GM23248 (cell line): Measurements from ENCODE around the gene VSTM1. TPM values are rescaled to one million over a fixed set of nuclear protein-coding genes. Genes with fewer than 3 reads are reported as not detected.
"Not testable (repeated sequence)": the region's sequence is repeated elsewhere in the genome, so short reads cannot be mapped to it uniquely, and the experiment has no call there.

Experiments
- DNase-seq: peaks from one replicate; pipeline ENCODE4 v3.0.0-alpha.2; 2015
- H2AFZ ChIP-seq: fragments of 200-600 bp; sonication (generic); 2 replicates; pipeline ENCODE4 v1.6.1; 2016; ENCODE audit warnings: antibody characterized with exemption
- H3F3A ChIP-seq: fragments of 200-600 bp; sonication (generic); 2 replicates; pipeline ENCODE4 v1.6.1; 2016; ENCODE audit warnings: mild to moderate bottlenecking, antibody characterized with exemption, mixed run types; ENCODE audit not compliant: insufficient read depth
- H3K27ac ChIP-seq: fragments of 200-600 bp; sonication (generic); 2 replicates; pipeline ENCODE4 v1.5.1; 2016; ENCODE audit warnings: mild to moderate bottlenecking
- H3K27me3 ChIP-seq: fragments of 200-600 bp; sonication (generic); replicated peaks from 2 replicates; pipeline ENCODE4 v1.6.1; 2016; ENCODE audit warnings: mild to moderate bottlenecking; ENCODE audit not compliant: insufficient read depth
- H3K36me3 ChIP-seq: fragments of 200-600 bp; sonication (generic); 2 replicates; pipeline ENCODE4 v1.6.1; 2016; ENCODE audit warnings: low read depth, mild to moderate bottlenecking
- H3K4me1 ChIP-seq: fragments of 200-600 bp; sonication (generic); 2 replicates; pipeline ENCODE4 v1.6.1; 2016; ENCODE audit warnings: mild to moderate bottlenecking; ENCODE audit not compliant: insufficient read depth
- H3K4me2 ChIP-seq: fragments of 200-600 bp; sonication (generic); one replicate; pipeline ENCODE4 v1.6.1; 2016; ENCODE audit warnings: mild to moderate bottlenecking; ENCODE audit not compliant: unreplicated experiment
- H3K4me3 ChIP-seq: fragments of 200-600 bp; sonication (generic); 2 replicates; pipeline ENCODE4 v1.5.1; 2016; ENCODE audit warnings: mild to moderate bottlenecking
- H3K79me2 ChIP-seq: fragments of 200-600 bp; sonication (generic); 2 replicates; pipeline ENCODE4 v1.6.1; 2016; ENCODE audit warnings: mild to moderate bottlenecking; ENCODE audit not compliant: insufficient read depth
- H3K9ac ChIP-seq: fragments of 200-600 bp; sonication (generic); 2 replicates; pipeline ENCODE4 v1.6.1; 2016; ENCODE audit warnings: mild to moderate bottlenecking
- H3K9me2 ChIP-seq: fragments of 200-600 bp; sonication (generic); 2 replicates; pipeline ENCODE4 v1.6.1; 2016; ENCODE audit warnings: mixed run types, mild to moderate bottlenecking, moderate library complexity; ENCODE audit not compliant: insufficient read depth
- H3K9me3 ChIP-seq: fragments of 200-600 bp; sonication (generic); one replicate; pipeline ENCODE4 v1.6.1; 2017; ENCODE audit warnings: low read depth
- H4K20me1 ChIP-seq: fragments of 200-600 bp; sonication (generic); 2 replicates; pipeline ENCODE4 v1.6.0; 2016; ENCODE audit not compliant: insufficient read depth
- EZH2 ChIP-seq: fragments of 200-600 bp; sonication (generic); IDR thresholded peaks from 2 replicates; pipeline ENCODE4 v1.6.1; 2018; ENCODE audit warnings: antibody characterized with exemption, mild to moderate bottlenecking; ENCODE audit not compliant: insufficient read depth, poor library complexity, severe bottlenecking
- EZH2phosphoT487 ChIP-seq: fragments of 200-600 bp; sonication (generic); IDR thresholded peaks from 2 replicates; pipeline ENCODE4 v1.6.1; 2018; ENCODE audit warnings: antibody characterized with exemption, moderate library complexity, mild to moderate bottlenecking, low read depth; ENCODE audit not compliant: insufficient read depth
- WGBS, 2 experiments: methylation state at CpG; one replicate each; pipeline ENCODE4 v1.1.6; 2015 to 2017; ENCODE audit warnings: low lambda C conversion rate in 2 of 2, low coverage in 1 of 2; ENCODE audit errors: missing lambda C conversion rate in 2 of 2; 5-methylcytosine and 5-hydroxymethylcytosine counted together
- in situ Hi-C: fragments of 300-500 bp; cut with MboI; formaldehyde crosslinking; loops from 2 replicates; pipeline ENCODE4 v1.15.0; 2020
- polyA plus RNA-seq: library from polyadenylated mRNA; unstranded; fragments of >200 nt; fragmentation: Nextera tagmentation; extraction: Ambion mirVana; gene quantifications from 2 replicates; pipeline ENCODE4 v1.2.1, GENCODE V29; 2016
- total RNA-seq: library from RNA; depleted of rRNA; stranded (reverse); fragments of >200 nt; shearing (Covaris generic); gene quantifications from 2 replicates; pipeline ENCODE4 v1.2.3, GENCODE V29; 2014

Gene VSTM1
- total and polyA plus RNA-seq, 2 experiments from 2014 or later = not detected

GRCh38 chr19:54040003-54040402 lies 23.7 kb downstream of the VSTM1 start:
- peaks cover 7% of the 10 kb centered on the region for H3F3A ChIP-seq
- H3K4me3 ChIP-seq = no peak overlapping the region
- no peaks in the 10 kb centered on the region for H3K9me2 ChIP-seq
- H2AFZ ChIP-seq = no peak overlapping the region
- in situ Hi-C loops = no loop called here
- no peaks in the 10 kb centered on the region for H3K9me3 ChIP-seq
- H3K4me1 ChIP-seq = peaks cover 7% of the 10 kb centered on the region
- no peaks in the 10 kb centered on the region for H3K36me3 ChIP-seq
- H3K27ac ChIP-seq = no peak overlapping the region
- TF ChIP-seq EZH2 (no peak), EZH2phosphoT487 (no peak)
- H3K79me2 ChIP-seq = no peaks in the 10 kb centered on the region
- H4K20me1 ChIP-seq = no peaks in the 10 kb centered on the region
- WGBS, 2 experiments = 59 to 62% methylated on average over 4 of the region's 4 CpGs
- no peak for DNase-seq
- H3K9ac ChIP-seq = no peak overlapping the region
- no peak overlapping the region for H3K4me2 ChIP-seq
- H3K27me3 ChIP-seq = 0 out of 2 replicates have a peak, but pooled peaks cover 4% of the 10 kb centered on the region

GRCh38 chr19:54036542-54036941 lies 27.2 kb downstream of the VSTM1 start:
- H3K4me1 ChIP-seq, H3K9ac ChIP-seq, H3K27me3 ChIP-seq, DNase-seq, H4K20me1 ChIP-seq, H3K36me3 ChIP-seq, H3K4me2 ChIP-seq, H3K9me3 ChIP-seq, in situ Hi-C loops, H3K4me3 ChIP-seq, H2AFZ ChIP-seq, H3K9me2 ChIP-seq, H3F3A ChIP-seq, H3K79me2 ChIP-seq: not testable (repeated sequence)
- 0 out of 2 replicates have a peak overlapping the region, but pooled peaks have one; percentile 50 for H3K27ac ChIP-seq
- WGBS, 2 experiments = 82 to 84% methylated on average over 5 of the region's 5 CpGs

GRCh38 chr19:54035215-54036178 lies 28.2 kb downstream of the VSTM1 start:
- in situ Hi-C loops = no loop called here
- Histone ChIP-seq H3K36me3 (no peaks in the 10 kb centered on the region), H2AFZ (peak overlapping the region; percentile 29; the same call in 1 of the 2 replicates), H3K27me3 (no peaks in the 10 kb centered on the region), H3F3A (peaks cover 9% of the 10 kb centered on the region), H3K4me3 (no peak overlapping the region), H3K4me1 (peaks cover 9% of the 10 kb centered on the region), H3K9me3 (no peaks in the 10 kb centered on the region), H3K79me2 (no peaks in the 10 kb centered on the region), H4K20me1 (no peaks in the 10 kb centered on the region), H3K9ac (no peak overlapping the region), H3K4me2 (peak overlapping the region; percentile 75), H3K27ac (peak overlapping the region; percentile 50), H3K9me2 (no peaks in the 10 kb centered on the region)
- DNase-seq = peak; percentile 94
- no peak for TF ChIP-seq EZH2phosphoT487
- TF ChIP-seq EZH2 = no peak
- WGBS, 2 experiments = 1 to 3% methylated on average over 4 of the region's 4 CpGs

- Histone ChIP-seq H3K9me3 (no peaks in the 10 kb centered on the region), H3K4me2 (peak overlapping the region; percentile 67), H3K27ac (no peak overlapping the region), H2AFZ (peak overlapping the region; percentile 48), H3K27me3 (no peaks in the 10 kb centered on the region), H3K4me3 (peak overlapping the region; percentile 52), H3K9ac (peak overlapping the region; percentile 6; the same call in 1 of the 2 replicates), H3K4me1 (peaks cover 9% of the 10 kb centered on the region), H4K20me1 (no peaks in the 10 kb centered on the region), H3F3A (peaks cover 9% of the 10 kb centered on the region), H3K9me2 (no peaks in the 10 kb centered on the region), H3K36me3 (no peaks in the 10 kb centered on the region), H3K79me2 (no peaks in the 10 kb centered on the region)
- WGBS, 2 experiments = 40 to 44% methylated on average over 13 of the region's 13 CpGs
- peak; percentile 50 for DNase-seq
- TF ChIP-seq EZH2phosphoT487 (no peak), EZH2 (no peak)
- in situ Hi-C loops = no loop called here
These were observed 32.7 kb downstream of the VSTM1 start for GRCh38 chr19:54030895-54031586.
